ENCODE results near the gene CIITA.

CIITA gene

DNA sequence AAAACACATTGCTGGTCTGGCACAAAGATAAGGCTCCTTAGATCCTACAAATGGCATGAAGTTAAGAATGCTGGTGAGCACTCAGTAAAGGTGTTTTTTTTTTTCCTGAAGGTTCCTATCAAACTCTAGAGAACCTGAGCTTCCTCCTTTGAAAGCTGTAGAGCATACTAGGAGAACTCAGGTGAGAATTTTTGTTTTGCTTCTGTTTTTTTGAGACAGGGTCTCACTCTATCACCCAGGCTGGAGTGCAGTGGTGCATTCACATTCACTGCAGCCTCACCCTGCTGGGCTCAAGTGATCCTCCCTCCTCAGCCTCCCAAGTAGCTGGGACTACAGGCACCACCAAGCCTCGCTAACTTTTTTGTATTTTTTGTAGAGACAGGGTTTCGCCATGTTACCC, 21.0 kb upstream of the CIITA start:
- no peak for DNase-seq (ENCODE audit: low spot score)
- TF ChIP-seq, protein P1, sequence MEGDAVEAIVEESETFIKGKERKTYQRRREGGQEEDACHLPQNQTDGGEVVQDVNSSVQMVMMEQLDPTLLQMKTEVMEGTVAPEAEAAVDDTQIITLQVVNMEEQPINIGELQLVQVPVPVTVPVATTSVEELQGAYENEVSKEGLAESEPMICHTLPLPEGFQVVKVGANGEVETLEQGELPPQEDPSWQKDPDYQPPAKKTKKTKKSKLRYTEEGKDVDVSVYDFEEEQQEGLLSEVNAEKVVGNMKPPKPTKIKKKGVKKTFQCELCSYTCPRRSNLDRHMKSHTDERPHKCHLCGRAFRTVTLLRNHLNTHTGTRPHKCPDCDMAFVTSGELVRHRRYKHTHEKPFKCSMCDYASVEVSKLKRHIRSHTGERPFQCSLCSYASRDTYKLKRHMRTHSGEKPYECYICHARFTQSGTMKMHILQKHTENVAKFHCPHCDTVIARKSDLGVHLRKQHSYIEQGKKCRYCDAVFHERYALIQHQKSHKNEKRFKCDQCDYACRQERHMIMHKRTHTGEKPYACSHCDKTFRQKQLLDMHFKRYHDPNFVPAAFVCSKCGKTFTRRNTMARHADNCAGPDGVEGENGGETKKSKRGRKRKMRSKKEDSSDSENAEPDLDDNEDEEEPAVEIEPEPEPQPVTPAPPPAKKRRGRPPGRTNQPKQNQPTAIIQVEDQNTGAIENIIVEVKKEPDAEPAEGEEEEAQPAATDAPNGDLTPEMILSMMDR (IDR thresholded peaks at IDR 0.05; ENCODE audit: extremely low read depth, missing control alignments): no peak

DNA sequence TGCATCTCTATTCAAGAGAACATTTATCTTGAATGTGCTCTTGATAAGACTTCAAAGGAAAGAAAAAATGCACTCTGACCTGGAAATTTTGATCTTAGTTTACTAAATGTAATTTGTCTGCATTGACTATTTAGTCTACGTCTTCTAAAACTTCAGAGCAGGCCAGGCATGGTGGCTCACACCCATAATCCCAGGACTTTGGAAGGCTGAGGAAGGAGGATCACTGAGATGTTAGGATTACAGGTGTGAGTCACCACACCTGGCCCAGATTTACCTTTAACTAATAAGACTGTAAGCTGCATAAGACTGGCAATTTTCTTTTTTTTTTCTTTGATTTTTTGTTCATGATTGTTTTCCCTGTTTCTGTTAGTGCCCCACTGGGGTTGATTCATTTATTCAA, 18.8 kb upstream of the CIITA start:
- no peak for DNase-seq (ENCODE audit: low spot score)

DNA sequence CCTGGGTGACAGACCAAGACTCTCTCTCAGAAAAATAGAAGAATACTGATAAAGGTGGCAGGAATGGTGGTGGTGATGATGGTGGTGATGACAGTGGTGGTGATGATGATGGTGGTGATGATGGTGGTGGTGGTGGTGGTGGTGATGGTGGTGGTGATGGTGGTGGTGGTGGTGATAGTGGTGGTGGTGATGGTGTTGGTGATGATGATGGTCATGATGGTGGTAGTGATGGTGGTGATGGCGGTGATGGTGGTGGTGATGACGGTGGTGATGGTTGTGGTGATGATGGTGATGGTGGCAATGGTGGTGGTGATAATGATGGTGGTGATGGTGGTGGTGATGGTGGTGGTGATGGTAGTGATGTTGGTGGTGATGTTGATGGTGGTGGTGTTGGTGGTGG, 18.0 kb upstream of the CIITA start:
- DNase-seq (ENCODE audit: low spot score): no peak
- TF ChIP-seq, protein P1 (IDR thresholded peaks at IDR 0.05; ENCODE audit: extremely low read depth, missing control alignments): no peak

More for the DNA sequence above, 18.8 kb upstream of the CIITA start:
- TF ChIP-seq, protein P1 (IDR thresholded peaks at IDR 0.05; ENCODE audit: extremely low read depth, missing control alignments): no peak

DNA sequence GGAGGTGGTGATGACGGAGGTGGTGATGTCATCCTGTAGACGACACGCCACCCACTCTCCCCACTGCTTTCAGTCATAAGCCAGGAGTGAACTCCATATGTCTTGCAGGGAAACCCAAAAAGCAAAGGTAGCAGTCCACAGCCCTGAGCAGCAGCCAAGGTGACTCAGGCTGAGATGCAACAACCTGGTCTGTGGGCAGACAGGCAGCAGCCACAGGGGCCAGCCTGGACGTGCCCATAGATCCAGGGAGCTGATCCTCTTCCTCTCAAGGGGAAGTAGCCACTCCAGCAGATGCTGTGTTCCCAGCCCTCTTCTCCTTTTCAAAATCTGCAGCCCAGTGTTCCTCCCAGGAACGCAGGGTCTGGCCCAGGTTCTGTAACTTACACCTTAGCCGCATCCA, 17.3 kb upstream of the CIITA start:
- DNase-seq (ENCODE audit: low spot score): no peak

DNA sequence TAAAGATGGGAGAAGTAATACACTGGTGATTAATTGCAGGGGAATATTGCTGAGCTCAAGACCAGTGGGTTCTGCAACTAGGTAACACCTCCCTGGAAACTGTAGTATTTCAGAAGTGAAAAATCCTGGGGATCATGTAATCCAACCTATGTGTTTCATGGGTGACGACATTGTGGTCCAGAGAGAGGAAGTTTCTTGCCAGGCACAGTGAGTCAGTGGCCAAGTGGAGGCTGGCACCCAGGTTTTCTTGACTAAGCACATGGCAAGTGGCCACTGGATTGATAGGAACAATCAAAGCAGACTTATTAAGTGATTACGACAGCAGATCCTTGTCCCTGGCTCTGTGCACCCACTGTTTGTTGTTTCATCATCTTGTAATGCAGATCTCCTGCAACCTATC, 14.6 kb upstream of the CIITA start:
- no peak for DNase-seq (ENCODE audit: low spot score)
- TF ChIP-seq, protein P1 (IDR thresholded peaks at IDR 0.05; ENCODE audit: extremely low read depth, missing control alignments): no peak

More for the DNA sequence above, 17.3 kb upstream of the CIITA start:
- TF ChIP-seq, protein P1 (IDR thresholded peaks at IDR 0.05; ENCODE audit: extremely low read depth, missing control alignments): no peak

DNA sequence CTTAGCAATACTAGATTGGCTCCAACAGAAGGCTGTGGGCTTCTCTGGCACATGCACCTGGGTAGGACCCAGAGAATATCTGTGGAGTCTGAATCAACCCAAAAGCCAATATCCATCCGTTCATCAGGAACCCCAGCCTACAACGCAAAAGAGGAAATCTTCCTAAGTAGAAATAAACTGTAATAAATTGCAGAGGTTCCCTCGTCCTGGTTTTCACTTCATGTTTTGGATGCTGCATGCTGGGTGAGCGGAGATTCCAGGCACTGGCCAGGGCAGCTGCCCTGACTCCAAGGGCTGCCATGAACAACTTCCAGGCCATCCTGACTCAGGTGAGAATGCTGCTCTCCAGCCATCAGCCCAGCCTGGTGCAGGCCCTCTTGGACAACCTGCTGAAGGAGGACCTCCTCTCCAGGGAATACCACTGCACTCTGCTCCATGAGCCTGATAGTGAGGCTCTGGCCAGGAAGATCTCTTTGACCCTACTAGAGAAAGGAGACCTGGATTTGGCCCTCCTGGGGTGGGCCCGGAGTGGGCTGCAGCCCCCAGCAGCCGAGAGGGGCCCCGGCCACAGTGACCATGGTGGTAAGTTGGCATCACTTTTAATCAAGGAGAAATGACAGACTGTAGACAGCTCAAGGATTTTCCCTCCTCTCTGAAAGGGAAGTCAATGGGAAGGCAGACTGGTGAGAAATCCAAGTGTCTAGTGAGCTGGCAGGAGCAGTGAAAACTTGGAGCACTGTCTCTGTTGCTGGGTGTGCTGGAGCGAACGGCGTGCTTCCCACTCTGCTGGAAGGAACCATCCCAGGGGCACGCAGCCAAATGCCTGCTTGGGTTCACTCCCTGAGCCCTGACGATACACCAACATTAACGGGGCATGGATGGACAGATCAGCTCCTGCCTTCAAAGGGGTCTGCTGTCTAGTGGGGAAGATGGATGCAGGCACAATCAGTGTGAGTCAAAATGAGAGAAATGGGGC, 10.7 kb upstream of the CIITA start:
- TF ChIP-seq, protein P1 (IDR thresholded peaks at IDR 0.05; ENCODE audit: extremely low read depth, missing control alignments): no peak
- DNase-seq (ENCODE audit: low spot score): no peak

DNA sequence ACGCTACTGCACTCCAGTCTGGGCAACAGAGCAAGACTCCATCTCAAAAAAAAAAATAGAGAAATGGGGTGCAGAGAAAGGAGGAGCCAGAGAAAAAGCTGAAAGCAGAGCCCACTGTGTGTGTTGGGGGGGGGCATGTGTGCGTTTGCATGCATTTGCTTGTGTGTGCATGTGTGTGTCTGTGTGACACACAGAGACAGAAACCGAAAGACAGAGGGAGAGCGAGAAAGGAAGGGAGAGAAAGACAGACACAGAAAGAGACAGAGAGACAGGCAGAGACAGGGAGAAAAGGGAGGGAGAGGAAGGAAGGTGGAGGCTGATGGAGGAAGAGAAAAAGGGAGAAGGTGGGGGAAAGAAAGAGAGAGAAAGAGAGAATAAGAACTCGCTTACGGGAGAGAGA, 9.8 kb upstream of the CIITA start:
- TF ChIP-seq, protein P1 (IDR thresholded peaks at IDR 0.05; ENCODE audit: extremely low read depth, missing control alignments): no peak
- no peak for DNase-seq (ENCODE audit: low spot score)
